Esophagus muscularis mucosa (tissue), 4 donors: Measurements from ENCODE around the gene TRMT5. TPM values are rescaled to one million over a fixed set of nuclear protein-coding genes. Genes with fewer than 3 reads are reported as not detected.

Experiments used
- DNase-seq: peaks from one replicate; pipeline ENCODE4 v3.0.0-alpha.2; 2017; ENCODE audit errors: extremely low spot score
- H3K27ac ChIP-seq, 4 donors: fragments of 200-600 bp; sonication (generic); replicated peaks in 1 of 4; 1 replicate in 3 of 4; 2 replicates in 1 of 4; pipeline ENCODE4 v1.5.1; 2016 to 2019; ENCODE audit warnings: mild to moderate bottlenecking in 1 of 4
- H3K27me3 ChIP-seq, 4 donors: fragments of 200-600 bp; sonication (generic); one replicate each; pipeline versions ENCODE4 v1.5.1 to v1.6.0; 2016 to 2019
- H3K36me3 ChIP-seq, 4 donors: fragments of 200-600 bp; sonication (generic); one replicate each; pipeline ENCODE4 v1.5.1; 2016 to 2019
- H3K4me1 ChIP-seq, 4 donors: fragments of 200-600 bp; sonication (generic); one replicate each; pipeline ENCODE4 v1.5.1; 2016 to 2019
- H3K4me3 ChIP-seq, 4 donors: fragments of 200-600 bp; sonication (generic); 1 replicate in 2 of 4; 2 replicates in 2 of 4; pipeline ENCODE4 v1.5.1; 2016 to 2019; ENCODE audit warnings: mild to moderate bottlenecking in 4 of 4, moderate library complexity in 1 of 4
- H3K9me3 ChIP-seq, 4 donors: fragments of 200-600 bp; sonication (generic); 1 replicate in 3 of 4; 2 replicates in 1 of 4; pipeline ENCODE4 v1.5.1; 2016 to 2019
- CTCF ChIP-seq, 3 experiments: fragments of 200-600 bp in 2 of 3; fragments of 450-650 bp in 1 of 3; sonication (generic) in 2 of 3; IDR thresholded peaks; one replicate each; pipeline ENCODE4 v1.5.1; 2017 to 2019; ENCODE audit warnings: antibody characterized with exemption in 3 of 3, mild to moderate bottlenecking in 2 of 3, moderate library complexity in 1 of 3
- EP300 ChIP-seq: sonication (generic); formaldehyde crosslinking; IDR thresholded peaks from one replicate; pipeline ENCODE4 v1.6.1; 2017; ENCODE audit warnings: antibody characterized with exemption
- POLR2A ChIP-seq: fragments of 450-650 bp; IDR thresholded peaks from one replicate; pipeline ENCODE4 v1.6.1; 2017; ENCODE audit warnings: antibody characterized with exemption, moderate library complexity, mild to moderate bottlenecking, low read depth
- POLR2AphosphoS5 ChIP-seq, 2 donors: sonication (generic); formaldehyde crosslinking; IDR thresholded peaks; one replicate each; pipeline ENCODE4 v1.6.1; 2017; ENCODE audit warnings: antibody characterized with exemption in 2 of 2
- WGBS: methylation state at CpG from one replicate; pipeline ENCODE4 v1.1.5; 2018; 5-methylcytosine and 5-hydroxymethylcytosine counted together
- intact Hi-C: fragments of 100-400 bp; cut with DNase I; formaldehyde crosslinking; loops from one replicate; pipeline ENCODE4 v1.15.1; 2023
- total RNA-seq, 4 donors: library from RNA; depleted of rRNA; stranded (reverse); fragments of >200 nt; gene quantifications; one replicate each; pipeline versions ENCODE4 v1.1.0 to v1.2.1, GENCODE V29; 2016

The TRMT5 gene
- total RNA-seq, 4 donors from 2014 or later, result 8.6 to 12.0 (median 9.4) TPM

GRCh38 chr14:60970146-60970545, 10.7 kb downstream of the TRMT5 start:
- Histone ChIP-seq H3K27me3 (no peaks in the 10 kb centered on the region), H3K4me3 (no peak overlapping the region), H3K27ac (no peak overlapping the region), H3K4me1 (no peaks in the 10 kb centered on the region), H3K9me3 (no peaks in the 10 kb centered on the region), H3K36me3 (peaks cover 0 to 19% (median 2%) of the 10 kb centered on the region in 4 donors)
- DNase-seq, result no peak
- WGBS, result 83% methylated on average over 2 of the region's 2 CpGs
- intact Hi-C loops, result no loop called here
- TF ChIP-seq POLR2A (no peak), POLR2AphosphoS5 (IDR thresholded peaks at IDR 0.05) (no peak), CTCF (IDR thresholded peaks at IDR 0.05) (no peak), EP300 (no peak)

GRCh38 chr14:60968671-60969070, 12.2 kb downstream of the TRMT5 start:
- H3K27ac ChIP-seq, result no peak overlapping the region
- DNase-seq, result no peak
- peaks cover 0 to 6% (median 0%) of the 10 kb centered on the region in 4 donors for H3K36me3 ChIP-seq
- intact Hi-C loops, result no loop called here
- no peaks in the 10 kb centered on the region for H3K9me3 ChIP-seq
- TF ChIP-seq CTCF (IDR thresholded peaks at IDR 0.05), result no peak
- no peak for TF ChIP-seq POLR2A
- no peak for TF ChIP-seq POLR2AphosphoS5 (IDR thresholded peaks at IDR 0.05)
- TF ChIP-seq EP300, result no peak
- H3K4me3 ChIP-seq, result no peak overlapping the region
- no peaks in the 10 kb centered on the region for H3K4me1 ChIP-seq
- H3K27me3 ChIP-seq, result no peaks in the 10 kb centered on the region

GRCh38 chr14:60968099-60968498, 12.8 kb downstream of the TRMT5 start:
- DNase-seq, result no peak
- H3K4me3 ChIP-seq, result no peak overlapping the region
- no peak overlapping the region for H3K27ac ChIP-seq
- H3K4me1 ChIP-seq, result no peaks in the 10 kb centered on the region
- no peak for TF ChIP-seq EP300
- TF ChIP-seq POLR2A, result no peak
- TF ChIP-seq POLR2AphosphoS5 (IDR thresholded peaks at IDR 0.05), result no peak
- no peak for TF ChIP-seq CTCF (IDR thresholded peaks at IDR 0.05)
- H3K36me3 ChIP-seq, result no peaks in the 10 kb centered on the region
- intact Hi-C loops, result no loop called here
- no peaks in the 10 kb centered on the region for H3K27me3 ChIP-seq
- 90% methylated on average over 1 of the region's 1 CpG for WGBS
- no peaks in the 10 kb centered on the region for H3K9me3 ChIP-seq

- TF ChIP-seq POLR2AphosphoS5 (IDR thresholded peaks at IDR 0.05) (no peak), CTCF (IDR thresholded peaks at IDR 0.05) (no peak), EP300 (no peak), POLR2A (no peak)
- Histone ChIP-seq H3K4me1 (no peaks in the 10 kb centered on the region), H3K27ac (no peak overlapping the region), H3K36me3 (no peaks in the 10 kb centered on the region), H3K4me3 (no peak overlapping the region), H3K27me3 (no peaks in the 10 kb centered on the region), H3K9me3 (no peaks in the 10 kb centered on the region)
- no peak for DNase-seq
- intact Hi-C loops, result no loop called here
These were observed 15.5 kb downstream of the TRMT5 start for GRCh38 chr14:60965402-60965801.

DNA sequence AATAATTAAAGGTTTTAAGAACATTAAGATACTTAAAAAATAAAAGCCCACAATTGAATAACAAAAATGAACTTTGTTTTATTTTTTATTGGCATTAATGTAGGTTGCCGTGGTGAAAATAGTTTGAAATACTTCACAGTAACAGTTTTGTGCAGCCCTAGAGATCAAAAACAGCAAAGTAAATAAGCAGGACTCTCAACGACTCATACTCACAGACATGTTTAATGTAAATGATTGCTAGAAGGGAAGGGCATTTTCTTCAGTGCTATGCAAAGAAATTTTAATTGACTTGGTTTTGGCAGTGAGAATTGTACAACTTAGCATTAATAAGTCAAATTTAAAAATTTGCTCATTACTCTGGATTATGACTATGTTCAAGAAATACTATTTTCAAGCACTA, 16.0 kb downstream of the TRMT5 start:
- WGBS, result 62% methylated on average over 2 of the region's 2 CpGs
- no peak for DNase-seq
- H3K36me3 ChIP-seq, result no peaks in the 10 kb centered on the region
- no peak overlapping the region for H3K27ac ChIP-seq
- no peaks in the 10 kb centered on the region for H3K4me1 ChIP-seq
- H3K27me3 ChIP-seq, result no peaks in the 10 kb centered on the region
- intact Hi-C loops, result no loop called here
- H3K4me3 ChIP-seq, result no peak overlapping the region
- no peaks in the 10 kb centered on the region for H3K9me3 ChIP-seq
- TF ChIP-seq POLR2A (no peak), EP300 (no peak), CTCF (IDR thresholded peaks at IDR 0.05) (no peak), POLR2AphosphoS5 (IDR thresholded peaks at IDR 0.05) (no peak)
